Gastrocnemius medialis (tissue), 4 donors: ENCODE results near the gene TMUB1.

Experiments used
- CTCF ChIP-seq, 5 experiments: fragments of 450-650 bp in 3 of 5; fragments of 200-600 bp in 2 of 5; sonication (generic) in 2 of 5; IDR thresholded peaks in 4 of 5; conservative IDR thresholded peaks in 1 of 5; 1 replicate in 4 of 5; 2 replicates in 1 of 5; pipeline ENCODE4 v1.5.1; 2016 to 2019; ENCODE audit warnings: antibody characterized with exemption in 5 of 5, mild to moderate bottlenecking in 3 of 5, moderate library complexity in 3 of 5
- POLR2A ChIP-seq, 2 donors: fragments of 450-650 bp; IDR thresholded peaks; one replicate each; pipeline ENCODE4 v1.6.1; 2017; ENCODE audit warnings: antibody characterized with exemption in 2 of 2, mild to moderate bottlenecking in 2 of 2, moderate library complexity in 2 of 2

- no peak for TF ChIP-seq CTCF (IDR thresholded peaks at IDR 0.05 in 4 of 5, conservative IDR thresholded peaks at IDR 0.05 in 1 of 5)
- no peak for TF ChIP-seq POLR2A (IDR thresholded peaks at IDR 0.05)
Measured at GRCh38 chr7:151061213-151062110, 21.8 kb downstream of the TMUB1 start.
